GM12892 (cell line): ENCODE results near the gene EFCAB11.

Experiments used
- POLR2A ChIP-seq: IDR thresholded peaks from 2 replicates; pipeline ENCODE4 v1.6.1; 2011; ENCODE audit warnings: low read depth, low read length, control low read depth
- POLR2AphosphoS5 ChIP-seq: IDR thresholded peaks from 2 replicates; pipeline ENCODE4 v1.6.1; 2011; ENCODE audit warnings: low read depth, low read length, control low read depth

DNA sequence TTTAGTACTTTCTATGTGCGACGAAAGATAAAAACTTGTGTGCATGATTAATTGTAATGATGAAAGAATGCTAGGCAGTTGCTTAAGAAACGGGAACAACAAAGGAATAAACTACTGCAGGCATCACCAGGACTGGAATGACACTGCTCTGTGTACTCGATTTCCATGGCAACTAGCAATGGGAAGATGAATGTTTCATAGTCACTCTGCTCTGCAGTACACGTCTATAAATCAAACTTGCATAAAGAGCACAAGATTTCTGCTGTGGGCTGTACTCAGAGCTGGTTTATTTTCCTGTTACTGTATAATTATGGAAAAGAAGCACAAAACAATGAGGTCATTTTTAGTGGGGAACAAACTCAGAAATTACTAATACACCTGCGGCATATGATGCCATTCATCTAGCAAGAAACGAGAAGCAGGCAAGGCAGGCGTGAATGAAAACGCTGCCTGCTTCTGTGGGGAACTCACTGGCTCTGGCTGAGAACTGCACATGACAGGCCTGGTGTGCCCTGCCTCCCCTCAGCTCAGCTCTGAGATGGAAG is 41.8 kb downstream of the EFCAB11 start:
- TF ChIP-seq POLR2AphosphoS5 (no peak), POLR2A (no peak)
